GM23338 (cell line): ENCODE results near the gene SV2C. TPM values are rescaled to one million over a fixed set of nuclear protein-coding genes. Genes with fewer than 3 reads are reported as not detected.

Experiments used
- ATAC-seq: fragments of 200-7000 bp; cut with Tn5 transposase; 3 replicates; pipeline ENCODE4 v1.9.1; 2020
- DNase-seq: peaks from one replicate; pipeline ENCODE4 v3.0.0-alpha.2; 2015; ENCODE audit warnings: low spot score
- H2AFZ ChIP-seq: fragments of 200-600 bp; sonication (generic); 2 replicates; pipeline ENCODE4 v1.8.0; 2016; ENCODE audit warnings: antibody characterized with exemption, mild to moderate bottlenecking, moderate library complexity
- H3F3A ChIP-seq: fragments of 200-600 bp; sonication (generic); replicated peaks from 2 replicates; pipeline ENCODE4 v1.8.0; 2017; ENCODE audit warnings: antibody characterized with exemption, mixed run types, low read depth
- H3K27ac ChIP-seq: fragments of 200-600 bp; sonication (generic); 2 replicates; pipeline ENCODE4 v1.6.1; 2016; ENCODE audit warnings: low read depth
- H3K27me3 ChIP-seq: fragments of 200-600 bp; sonication (generic); 2 replicates; pipeline ENCODE4 v1.8.0; 2016; ENCODE audit warnings: mild to moderate bottlenecking, mixed run types, moderate library complexity; ENCODE audit not compliant: insufficient read depth
- H3K36me3 ChIP-seq: fragments of 200-600 bp; sonication (generic); 2 replicates; pipeline ENCODE4 v1.8.0; 2016; ENCODE audit warnings: mild to moderate bottlenecking; ENCODE audit not compliant: insufficient read depth
- H3K4me1 ChIP-seq: fragments of 200-600 bp; sonication (generic); 2 replicates; pipeline ENCODE4 v1.8.0; 2016; ENCODE audit warnings: mild to moderate bottlenecking, moderate library complexity; ENCODE audit not compliant: insufficient read depth
- H3K4me2 ChIP-seq: fragments of 200-600 bp; sonication (generic); 2 replicates; pipeline ENCODE4 v1.7.1; 2017; ENCODE audit warnings: mixed run types
- H3K4me3 ChIP-seq: fragments of 200-600 bp; sonication (generic); 2 replicates; pipeline ENCODE4 v1.6.1; 2016; ENCODE audit warnings: mixed run types
- H3K79me2 ChIP-seq: fragments of 200-600 bp; sonication (generic); replicated peaks from 2 replicates; pipeline ENCODE4 v1.8.0; 2017; ENCODE audit warnings: mild to moderate bottlenecking; ENCODE audit not compliant: insufficient read depth
- H3K9me2 ChIP-seq: fragments of 200-600 bp; sonication (generic); 2 replicates; pipeline ENCODE4 v1.8.0; 2017; ENCODE audit not compliant: insufficient read depth
- H4K20me1 ChIP-seq: fragments of 200-600 bp; sonication (generic); replicated peaks from 2 replicates; pipeline ENCODE4 v1.8.0; 2017; ENCODE audit warnings: mild to moderate bottlenecking; ENCODE audit not compliant: insufficient read depth
- H3K27ac Mint-ChIP-seq: 2 replicates; pipeline ENCODE4 v1.8.0; 2020; ENCODE audit warnings: inconsistent platforms, mild to moderate bottlenecking, moderate library complexity, mixed read lengths
- H3K27me3 Mint-ChIP-seq: 3 replicates; pipeline ENCODE4 v1.8.0; 2022; ENCODE audit warnings: low read depth, mild to moderate bottlenecking, moderate library complexity, mixed read lengths, inconsistent platforms; ENCODE audit not compliant: insufficient read depth, poor library complexity
- H3K36me3 Mint-ChIP-seq: 3 replicates; pipeline ENCODE4 v1.8.0; 2021; ENCODE audit warnings: low read depth, mild to moderate bottlenecking, inconsistent platforms, moderate library complexity, mixed read lengths
- H3K4me1 Mint-ChIP-seq: 3 replicates; pipeline ENCODE4 v1.8.0; 2020; ENCODE audit warnings: mild to moderate bottlenecking, inconsistent platforms, mixed read lengths
- H3K4me3 Mint-ChIP-seq: 3 replicates; pipeline ENCODE4 v1.8.0; 2021; ENCODE audit warnings: moderate library complexity, mild to moderate bottlenecking, inconsistent platforms, mixed read lengths
- H3K9me3 Mint-ChIP-seq: 3 replicates; pipeline ENCODE4 v1.8.0; 2020; ENCODE audit warnings: moderate library complexity, mild to moderate bottlenecking, inconsistent platforms, mixed read lengths
- CREB1 ChIP-seq: fragments of 250-450 bp; sonication (Bioruptor Pico); IDR thresholded peaks from 2 replicates; pipeline ENCODE4 v1.5.0; 2020; ENCODE audit warnings: low read depth, mild to moderate bottlenecking, moderate library complexity
- EZH2 ChIP-seq: fragments of 200-600 bp; sonication (generic); IDR thresholded peaks from one replicate; pipeline ENCODE4 v1.8.0; 2017; ENCODE audit warnings: antibody characterized with exemption, mild to moderate bottlenecking, low read depth; ENCODE audit not compliant: unreplicated experiment
- JUNB ChIP-seq: IDR thresholded peaks from one replicate; pipeline ENCODE4 v1.6.1; 2016; ENCODE audit warnings: antibody characterized with exemption; ENCODE audit not compliant: unreplicated experiment
- NANOG ChIP-seq: IDR thresholded peaks from 2 replicates; pipeline ENCODE4 v1.6.1; 2016; ENCODE audit warnings: antibody characterized with exemption, borderline replicate concordance
- REST ChIP-seq: IDR thresholded peaks from one replicate; pipeline ENCODE4 v1.6.1; 2018; ENCODE audit warnings: antibody characterized with exemption; ENCODE audit not compliant: unreplicated experiment
- STAT1 ChIP-seq: IDR thresholded peaks from one replicate; pipeline ENCODE4 v1.6.1; 2016; ENCODE audit warnings: antibody characterized with exemption; ENCODE audit not compliant: unreplicated experiment
- ZNF114 ChIP-seq: fragments of 250-450 bp; sonication (Bioruptor Pico); IDR thresholded peaks from 2 replicates; pipeline ENCODE4 v1.5.0; 2020; ENCODE audit warnings: mild to moderate bottlenecking, moderate library complexity
- ZNF331 ChIP-seq: fragments of 250-450 bp; sonication (Bioruptor Pico); IDR thresholded peaks from 2 replicates; pipeline ENCODE4 v1.5.0; 2020; ENCODE audit warnings: low read depth, mild to moderate bottlenecking, moderate library complexity
- polyA plus RNA-seq: library from polyadenylated mRNA; unstranded; fragments of >200 nt; fragmentation: Nextera tagmentation; extraction: Ambion mirVana; gene quantifications from 2 replicates; pipeline ENCODE4 v1.2.1, GENCODE V29; 2016
- total RNA-seq: library from RNA; depleted of rRNA; stranded (reverse); fragments of >200 nt; shearing (Covaris generic); gene quantifications from 2 replicates; pipeline ENCODE4 v1.2.3, GENCODE V29; 2014
- TF ChIP-seq, protein P1 (sequence below): fragments of 250-450 bp; sonication (Bioruptor Pico); IDR thresholded peaks from 2 replicates; pipeline ENCODE4 v1.5.0; 2020; ENCODE audit warnings: mild to moderate bottlenecking, moderate library complexity
- TF ChIP-seq, protein P2 (sequence below): IDR thresholded peaks from 2 replicates; pipeline ENCODE4 v1.6.1; 2016; ENCODE audit warnings: antibody characterized with exemption
- TF ChIP-seq, protein P3 (sequence below), 2 experiments: fragments of 200-600 bp in 1 of 2; sonication (generic) in 1 of 2; conservative IDR thresholded peaks; 2 replicates each; pipeline versions ENCODE4 v1.5.1 to v1.6.1; 2016 to 2017; ENCODE audit warnings: antibody characterized with exemption in 2 of 2, low read depth in 2 of 2, mild to moderate bottlenecking in 2 of 2, moderate library complexity in 1 of 2

The SV2C gene
- total and polyA plus RNA-seq, 2 experiments from 2014 or later = 0.05 to 0.07 TPM

GRCh38 chr5:76283670-76284069, 200.5 kb downstream of the SV2C start:
- Mint-ChIP-seq H3K27me3 (peaks cover 5% of the 10 kb centered on the region), H3K4me1 (no peaks in the 10 kb centered on the region), H3K36me3 (no peaks in the 10 kb centered on the region), H3K9me3 (no peaks in the 10 kb centered on the region), H3K4me3 (no peak overlapping the region), H3K27ac (no peak overlapping the region)
- DNase-seq = no peak
- Histone ChIP-seq H3K4me2 (no peak overlapping the region), H3K79me2 (no peaks in the 10 kb centered on the region), H3K27ac (no peak overlapping the region), H3F3A (no peaks in the 10 kb centered on the region), H2AFZ (no peak overlapping the region), H3K4me1 (no peaks in the 10 kb centered on the region), H4K20me1 (no peaks in the 10 kb centered on the region), H3K4me3 (no peak overlapping the region), H3K36me3 (no peaks in the 10 kb centered on the region), H3K9me2 (peaks cover 22% of the 10 kb centered on the region), H3K27me3 (no peaks in the 10 kb centered on the region)
- no peak for ATAC-seq
- TF ChIP-seq EZH2 (no peak), STAT1 (no peak), NANOG (no peak), JUNB (no peak), ZNF331 (no peak), REST (no peak), CREB1 (no peak), ZNF114 (CRISPR knock-in tag) (no peak)
- TF ChIP-seq, protein P1, sequence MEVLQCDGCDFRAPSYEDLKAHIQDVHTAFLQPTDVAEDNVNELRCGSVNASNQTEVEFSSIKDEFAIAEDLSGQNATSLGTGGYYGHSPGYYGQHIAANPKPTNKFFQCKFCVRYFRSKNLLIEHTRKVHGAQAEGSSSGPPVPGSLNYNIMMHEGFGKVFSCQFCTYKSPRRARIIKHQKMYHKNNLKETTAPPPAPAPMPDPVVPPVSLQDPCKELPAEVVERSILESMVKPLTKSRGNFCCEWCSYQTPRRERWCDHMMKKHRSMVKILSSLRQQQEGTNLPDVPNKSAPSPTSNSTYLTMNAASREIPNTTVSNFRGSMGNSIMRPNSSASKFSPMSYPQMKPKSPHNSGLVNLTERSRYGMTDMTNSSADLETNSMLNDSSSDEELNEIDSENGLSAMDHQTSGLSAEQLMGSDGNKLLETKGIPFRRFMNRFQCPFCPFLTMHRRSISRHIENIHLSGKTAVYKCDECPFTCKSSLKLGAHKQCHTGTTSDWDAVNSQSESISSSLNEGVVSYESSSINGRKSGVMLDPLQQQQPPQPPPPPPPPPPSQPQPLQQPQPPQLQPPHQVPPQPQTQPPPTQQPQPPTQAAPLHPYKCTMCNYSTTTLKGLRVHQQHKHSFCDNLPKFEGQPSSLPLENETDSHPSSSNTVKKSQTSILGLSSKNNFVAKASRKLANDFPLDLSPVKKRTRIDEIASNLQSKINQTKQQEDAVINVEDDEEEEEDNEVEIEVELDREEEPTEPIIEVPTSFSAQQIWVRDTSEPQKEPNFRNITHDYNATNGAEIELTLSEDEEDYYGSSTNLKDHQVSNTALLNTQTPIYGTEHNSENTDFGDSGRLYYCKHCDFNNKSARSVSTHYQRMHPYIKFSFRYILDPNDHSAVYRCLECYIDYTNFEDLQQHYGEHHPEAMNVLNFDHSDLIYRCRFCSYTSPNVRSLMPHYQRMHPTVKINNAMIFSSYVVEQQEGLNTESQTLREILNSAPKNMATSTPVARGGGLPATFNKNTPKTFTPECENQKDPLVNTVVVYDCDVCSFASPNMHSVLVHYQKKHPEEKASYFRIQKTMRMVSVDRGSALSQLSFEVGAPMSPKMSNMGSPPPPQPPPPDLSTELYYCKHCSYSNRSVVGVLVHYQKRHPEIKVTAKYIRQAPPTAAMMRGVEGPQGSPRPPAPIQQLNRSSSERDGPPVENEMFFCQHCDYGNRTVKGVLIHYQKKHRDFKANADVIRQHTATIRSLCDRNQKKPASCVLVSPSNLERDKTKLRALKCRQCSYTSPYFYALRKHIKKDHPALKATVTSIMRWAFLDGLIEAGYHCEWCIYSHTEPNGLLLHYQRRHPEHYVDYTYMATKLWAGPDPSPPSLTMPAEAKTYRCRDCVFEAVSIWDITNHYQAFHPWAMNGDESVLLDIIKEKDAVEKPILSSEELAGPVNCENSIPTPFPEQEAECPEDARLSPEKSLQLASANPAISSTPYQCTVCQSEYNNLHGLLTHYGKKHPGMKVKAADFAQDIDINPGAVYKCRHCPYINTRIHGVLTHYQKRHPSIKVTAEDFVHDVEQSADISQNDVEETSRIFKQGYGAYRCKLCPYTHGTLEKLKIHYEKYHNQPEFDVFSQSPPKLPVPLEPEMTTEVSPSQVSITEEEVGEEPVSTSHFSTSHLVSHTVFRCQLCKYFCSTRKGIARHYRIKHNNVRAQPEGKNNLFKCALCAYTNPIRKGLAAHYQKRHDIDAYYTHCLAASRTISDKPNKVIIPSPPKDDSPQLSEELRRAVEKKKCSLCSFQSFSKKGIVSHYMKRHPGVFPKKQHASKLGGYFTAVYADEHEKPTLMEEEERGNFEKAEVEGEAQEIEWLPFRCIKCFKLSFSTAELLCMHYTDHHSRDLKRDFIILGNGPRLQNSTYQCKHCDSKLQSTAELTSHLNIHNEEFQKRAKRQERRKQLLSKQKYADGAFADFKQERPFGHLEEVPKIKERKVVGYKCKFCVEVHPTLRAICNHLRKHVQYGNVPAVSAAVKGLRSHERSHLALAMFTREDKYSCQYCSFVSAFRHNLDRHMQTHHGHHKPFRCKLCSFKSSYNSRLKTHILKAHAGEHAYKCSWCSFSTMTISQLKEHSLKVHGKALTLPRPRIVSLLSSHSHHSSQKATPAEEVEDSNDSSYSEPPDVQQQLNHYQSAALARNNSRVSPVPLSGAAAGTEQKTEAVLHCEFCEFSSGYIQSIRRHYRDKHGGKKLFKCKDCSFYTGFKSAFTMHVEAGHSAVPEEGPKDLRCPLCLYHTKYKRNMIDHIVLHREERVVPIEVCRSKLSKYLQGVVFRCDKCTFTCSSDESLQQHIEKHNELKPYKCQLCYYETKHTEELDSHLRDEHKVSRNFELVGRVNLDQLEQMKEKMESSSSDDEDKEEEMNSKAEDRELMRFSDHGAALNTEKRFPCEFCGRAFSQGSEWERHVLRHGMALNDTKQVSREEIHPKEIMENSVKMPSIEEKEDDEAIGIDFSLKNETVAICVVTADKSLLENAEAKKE (CRISPR knock-in tag) = no peak
- TF ChIP-seq, protein P2, sequence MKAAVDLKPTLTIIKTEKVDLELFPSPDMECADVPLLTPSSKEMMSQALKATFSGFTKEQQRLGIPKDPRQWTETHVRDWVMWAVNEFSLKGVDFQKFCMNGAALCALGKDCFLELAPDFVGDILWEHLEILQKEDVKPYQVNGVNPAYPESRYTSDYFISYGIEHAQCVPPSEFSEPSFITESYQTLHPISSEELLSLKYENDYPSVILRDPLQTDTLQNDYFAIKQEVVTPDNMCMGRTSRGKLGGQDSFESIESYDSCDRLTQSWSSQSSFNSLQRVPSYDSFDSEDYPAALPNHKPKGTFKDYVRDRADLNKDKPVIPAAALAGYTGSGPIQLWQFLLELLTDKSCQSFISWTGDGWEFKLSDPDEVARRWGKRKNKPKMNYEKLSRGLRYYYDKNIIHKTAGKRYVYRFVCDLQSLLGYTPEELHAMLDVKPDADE = no peak
- TF ChIP-seq, protein P3, sequence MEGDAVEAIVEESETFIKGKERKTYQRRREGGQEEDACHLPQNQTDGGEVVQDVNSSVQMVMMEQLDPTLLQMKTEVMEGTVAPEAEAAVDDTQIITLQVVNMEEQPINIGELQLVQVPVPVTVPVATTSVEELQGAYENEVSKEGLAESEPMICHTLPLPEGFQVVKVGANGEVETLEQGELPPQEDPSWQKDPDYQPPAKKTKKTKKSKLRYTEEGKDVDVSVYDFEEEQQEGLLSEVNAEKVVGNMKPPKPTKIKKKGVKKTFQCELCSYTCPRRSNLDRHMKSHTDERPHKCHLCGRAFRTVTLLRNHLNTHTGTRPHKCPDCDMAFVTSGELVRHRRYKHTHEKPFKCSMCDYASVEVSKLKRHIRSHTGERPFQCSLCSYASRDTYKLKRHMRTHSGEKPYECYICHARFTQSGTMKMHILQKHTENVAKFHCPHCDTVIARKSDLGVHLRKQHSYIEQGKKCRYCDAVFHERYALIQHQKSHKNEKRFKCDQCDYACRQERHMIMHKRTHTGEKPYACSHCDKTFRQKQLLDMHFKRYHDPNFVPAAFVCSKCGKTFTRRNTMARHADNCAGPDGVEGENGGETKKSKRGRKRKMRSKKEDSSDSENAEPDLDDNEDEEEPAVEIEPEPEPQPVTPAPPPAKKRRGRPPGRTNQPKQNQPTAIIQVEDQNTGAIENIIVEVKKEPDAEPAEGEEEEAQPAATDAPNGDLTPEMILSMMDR (conservative IDR thresholded peaks at IDR 0.05; ENCODE audit: low read depth in 2 of 2) = no peak
